ENCODE results near the gene C3.
"Not testable (repeated sequence)": the region's sequence is repeated elsewhere in the genome, so short reads cannot be mapped to it uniquely, and the experiment has no call there.

Gene C3

DNA sequence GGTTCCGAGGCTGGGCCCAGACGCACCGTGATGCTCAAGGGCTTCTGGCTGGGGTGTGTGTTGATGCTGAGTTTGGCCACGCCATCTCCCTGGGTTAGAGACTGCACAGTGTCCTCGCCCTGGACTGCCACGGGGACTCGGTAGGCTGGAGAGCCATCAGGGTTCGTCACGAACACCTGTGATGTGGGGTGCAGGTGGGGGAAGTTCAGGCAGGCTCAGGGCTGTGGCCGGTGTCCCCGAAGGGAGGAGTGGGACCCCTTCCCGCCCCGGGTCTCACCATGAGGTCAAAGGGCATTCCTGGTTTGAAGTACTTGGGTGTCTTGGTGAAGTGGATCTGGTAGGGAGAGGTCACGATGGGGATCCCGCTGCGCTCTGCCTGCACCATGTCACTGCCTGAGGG is 8.2 kb downstream of the C3 start:
- DNase-seq: no peak

DNA sequence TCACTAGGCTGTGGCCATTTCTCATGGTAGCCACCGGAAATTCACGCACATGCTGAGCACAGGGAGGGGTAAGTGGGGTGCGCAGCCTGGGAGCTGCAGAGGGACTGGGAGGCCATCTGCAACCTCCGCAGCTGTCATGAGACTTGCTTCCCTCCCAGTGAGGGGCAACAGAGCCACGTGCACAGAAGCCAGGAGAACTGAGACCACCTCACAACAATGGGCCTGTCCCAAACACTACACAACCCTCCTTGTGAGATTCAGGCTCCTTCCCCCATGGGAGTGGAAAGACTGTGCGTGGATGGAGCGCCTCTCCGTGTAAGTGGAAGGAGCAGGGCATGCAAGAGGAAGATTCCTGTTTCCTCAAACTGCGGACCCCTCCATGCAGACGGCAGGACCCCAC is 8.8 kb downstream of the C3 start:
- DNase-seq: no peak

DNA sequence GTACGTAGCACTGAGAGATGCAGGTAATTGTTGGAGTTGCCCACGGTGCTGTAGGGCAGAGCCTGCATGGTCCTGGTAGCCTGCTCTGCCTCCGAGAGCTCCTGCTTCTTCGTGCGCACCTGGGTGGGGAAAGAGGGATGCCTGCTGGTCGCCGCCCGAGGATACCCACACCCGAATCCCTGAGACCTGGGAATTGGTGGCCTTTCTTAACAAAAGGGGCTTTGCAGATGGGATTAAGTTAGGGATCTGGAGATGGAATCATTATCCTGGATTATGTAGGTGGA is 9.4 kb downstream of the C3 start:
- DNase-seq: no peak

DNA sequence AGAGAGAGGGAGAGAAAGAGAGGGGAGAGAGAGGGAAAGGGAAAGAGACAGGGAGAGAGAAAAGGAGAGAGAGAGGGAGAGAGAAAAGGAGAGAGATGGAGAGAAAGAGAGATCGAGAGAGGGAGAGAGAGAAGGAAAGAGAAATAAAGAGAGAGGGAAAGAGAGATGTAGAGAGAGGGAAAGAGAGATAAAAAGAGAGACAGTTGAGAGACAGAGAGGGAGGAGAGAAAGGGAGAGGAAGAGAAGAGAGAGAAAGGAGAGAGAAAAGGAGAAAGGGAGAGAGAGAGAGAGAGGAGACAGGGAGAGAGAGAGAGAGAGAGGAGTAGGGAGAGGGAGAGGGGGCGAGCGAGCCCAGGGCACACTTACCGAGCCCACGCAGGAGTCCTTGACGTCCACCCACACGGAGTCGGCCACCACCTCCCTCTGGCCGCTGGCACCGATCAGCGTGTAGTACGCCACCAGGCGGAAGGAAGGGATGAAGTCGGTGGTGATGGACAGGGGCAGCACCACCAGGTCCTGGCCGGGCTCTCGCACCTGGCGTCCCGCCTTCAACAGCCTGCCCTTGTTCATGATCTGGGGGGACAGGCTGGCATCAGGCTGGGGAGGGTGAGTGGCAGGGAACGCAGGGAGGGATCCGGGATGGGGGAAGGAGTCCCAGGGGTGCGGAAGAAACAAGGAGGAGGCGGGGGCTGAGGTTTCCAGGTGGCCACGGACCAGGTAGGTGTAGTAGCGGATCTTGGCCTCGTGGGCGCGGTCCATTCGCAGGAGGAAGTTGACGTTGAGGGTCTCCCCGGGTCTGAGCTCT is 10.0 kb downstream of the C3 start:
- peak in 1 of 2 donors; percentile 17 for DNase-seq

DNA sequence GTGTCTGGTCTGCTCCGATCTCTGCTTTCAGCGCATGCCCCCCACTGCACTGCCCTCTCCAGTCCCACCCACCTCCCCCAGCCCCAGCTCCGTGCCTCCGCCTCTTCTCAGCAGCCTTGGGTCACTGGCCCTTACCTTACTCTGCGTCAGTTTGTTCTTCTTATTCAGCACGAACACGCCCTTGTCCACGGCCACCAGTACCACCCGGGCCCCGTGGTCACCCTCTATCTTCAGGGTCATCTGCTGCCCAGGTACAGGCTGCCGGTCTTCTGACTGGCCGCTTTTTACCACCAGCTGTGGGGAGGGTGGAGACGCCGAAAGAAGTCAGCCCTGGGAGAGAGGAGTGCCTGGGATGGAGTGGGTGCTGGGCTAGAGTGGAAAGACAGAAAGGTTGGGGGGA is 10.9 kb downstream of the C3 start:
- DNase-seq: no peak

DNA sequence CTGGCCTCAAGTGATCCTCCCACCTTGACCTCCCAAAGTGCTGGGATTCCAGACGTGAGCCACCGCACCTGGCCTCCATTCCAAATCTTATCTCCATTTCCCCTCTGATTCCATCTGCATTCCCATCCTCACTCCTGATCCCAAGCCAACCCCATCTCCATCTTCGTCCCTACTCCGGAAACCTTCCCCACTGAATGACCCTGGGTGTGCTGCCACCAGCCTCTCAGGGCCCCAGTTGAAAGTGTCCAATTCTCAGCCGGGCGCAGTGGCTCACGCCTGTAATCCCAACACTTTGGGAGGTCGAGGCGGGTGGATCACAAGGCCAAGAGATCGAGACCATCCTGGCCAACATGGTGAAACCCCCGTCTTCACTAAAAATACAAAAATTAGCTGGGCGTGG is 11.5 kb downstream of the C3 start:
- DNase-seq: not testable (repeated sequence)

DNA sequence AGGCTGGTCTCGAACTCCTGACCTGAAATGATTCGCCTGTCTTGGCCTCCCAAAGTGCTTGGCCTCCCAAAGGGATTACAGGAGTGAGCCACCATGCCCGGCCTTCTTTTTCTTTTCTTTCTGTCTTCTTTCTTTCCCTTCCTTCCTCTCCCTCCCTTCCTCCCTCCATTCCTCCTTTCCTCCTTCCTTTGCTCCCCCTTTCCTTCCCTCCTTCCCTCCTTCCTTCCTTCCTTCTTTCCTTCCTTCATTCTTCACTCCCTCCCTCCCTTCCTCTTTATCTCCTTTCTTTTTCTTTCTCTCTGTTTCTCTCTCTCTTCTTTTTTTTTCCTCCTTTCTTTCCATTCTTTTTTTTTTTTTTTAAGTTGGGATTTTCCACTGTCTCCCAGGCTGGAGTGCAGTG is 12.1 kb downstream of the C3 start:
- DNase-seq: no peak

DNA sequence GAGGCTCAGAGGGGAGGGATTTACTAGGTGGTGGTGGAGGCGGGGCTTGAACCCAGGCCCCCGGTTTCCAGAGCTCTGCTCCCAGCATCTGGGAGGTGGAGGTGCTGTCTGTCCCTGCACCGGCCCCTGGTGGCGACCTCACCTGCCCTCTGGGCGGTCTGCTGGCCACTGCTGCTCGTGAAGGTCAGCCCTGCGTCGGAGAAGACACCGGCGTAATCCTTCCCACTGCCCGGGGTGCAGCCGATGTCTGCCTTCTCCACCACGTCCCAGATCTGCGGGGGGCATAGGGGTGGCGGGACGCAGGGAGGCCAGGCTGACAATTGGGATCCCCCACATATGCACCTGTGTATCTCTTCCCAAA is 12.8 kb downstream of the C3 start:
- no peak for DNase-seq

DNA sequence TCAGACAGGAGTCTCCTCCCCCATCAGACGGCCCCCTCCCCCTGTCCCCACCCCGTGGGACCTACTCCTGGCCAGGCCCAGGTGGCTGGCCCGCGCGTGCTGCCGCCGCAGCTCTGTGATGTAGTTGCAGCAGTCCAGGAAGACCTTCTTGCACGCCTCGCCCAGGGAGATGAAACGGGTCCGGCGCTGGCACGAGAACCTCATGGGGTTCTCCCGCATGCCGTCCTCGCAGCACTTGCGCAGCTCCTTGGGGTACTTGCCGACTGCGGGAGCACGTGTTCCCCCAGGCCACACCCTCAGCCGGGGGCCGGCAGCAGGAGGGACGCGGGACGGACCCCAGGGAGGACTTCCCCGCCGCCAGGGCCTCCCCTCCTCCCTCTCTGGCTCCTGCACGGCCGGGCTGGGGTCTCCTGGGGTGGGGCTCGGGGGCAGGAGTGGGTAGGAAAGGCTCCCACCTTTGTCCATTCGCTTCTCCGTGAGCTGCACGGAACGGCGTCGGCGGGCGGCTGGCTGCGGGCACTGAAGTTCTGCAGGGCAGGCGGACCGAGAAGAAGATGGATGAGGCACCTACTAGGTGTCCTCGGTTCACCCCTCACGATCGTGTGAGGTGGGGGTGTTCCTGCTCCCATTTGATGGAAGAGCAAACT is 13.3 kb downstream of the C3 start:
- DNase-seq: no peak

DNA sequence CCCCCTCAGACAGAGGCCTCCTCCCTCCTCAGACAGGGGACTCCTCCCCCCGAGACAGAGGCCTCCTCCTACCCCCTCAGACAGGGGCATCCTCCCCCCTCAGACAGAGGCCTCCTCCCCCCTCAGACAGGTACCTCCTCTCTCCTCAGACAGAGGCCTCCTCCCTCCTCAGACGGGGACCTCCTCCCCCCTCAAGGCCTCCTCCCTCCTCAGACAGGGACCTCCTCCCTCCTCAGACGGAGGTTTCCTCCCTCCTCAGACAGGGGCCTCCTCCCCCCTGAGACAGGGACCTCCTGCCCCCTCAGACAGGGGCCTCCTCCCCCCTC is 13.9 kb downstream of the C3 start:
- DNase-seq: no peak

DNA sequence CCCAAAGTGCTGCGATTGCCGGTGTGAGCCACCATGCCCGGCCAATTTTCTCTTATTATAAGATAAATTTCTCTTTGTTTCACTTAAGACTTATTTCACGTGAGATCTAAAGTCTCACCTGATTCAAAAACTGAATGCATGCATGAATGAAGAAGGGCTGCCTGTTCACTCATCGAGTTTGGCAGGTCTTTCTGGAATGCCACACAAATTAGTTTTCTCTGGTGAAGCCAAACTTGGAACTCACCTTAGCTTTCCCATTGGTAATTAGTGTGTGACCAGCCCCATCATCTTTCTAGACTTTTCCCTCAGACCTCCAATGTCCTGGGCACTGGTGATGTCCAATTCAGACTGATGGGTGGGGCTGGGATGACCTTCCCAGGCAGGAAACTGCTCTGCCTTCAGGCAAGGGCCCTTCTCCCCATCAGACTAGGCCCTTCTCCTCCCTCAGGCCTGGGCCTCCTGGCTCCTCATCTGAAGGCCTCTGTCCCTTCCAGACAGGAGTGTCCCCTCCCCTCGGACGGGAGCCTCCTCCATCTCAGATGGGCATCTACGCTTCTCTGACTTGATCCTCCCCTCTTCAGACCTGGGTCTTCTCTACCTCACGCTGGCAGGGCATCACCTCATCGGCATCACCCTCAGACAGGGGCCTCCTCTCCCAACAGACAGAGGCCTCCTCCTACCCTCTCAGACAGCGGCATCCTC is 14.4 kb downstream of the C3 start:
- DNase-seq: no peak

DNA sequence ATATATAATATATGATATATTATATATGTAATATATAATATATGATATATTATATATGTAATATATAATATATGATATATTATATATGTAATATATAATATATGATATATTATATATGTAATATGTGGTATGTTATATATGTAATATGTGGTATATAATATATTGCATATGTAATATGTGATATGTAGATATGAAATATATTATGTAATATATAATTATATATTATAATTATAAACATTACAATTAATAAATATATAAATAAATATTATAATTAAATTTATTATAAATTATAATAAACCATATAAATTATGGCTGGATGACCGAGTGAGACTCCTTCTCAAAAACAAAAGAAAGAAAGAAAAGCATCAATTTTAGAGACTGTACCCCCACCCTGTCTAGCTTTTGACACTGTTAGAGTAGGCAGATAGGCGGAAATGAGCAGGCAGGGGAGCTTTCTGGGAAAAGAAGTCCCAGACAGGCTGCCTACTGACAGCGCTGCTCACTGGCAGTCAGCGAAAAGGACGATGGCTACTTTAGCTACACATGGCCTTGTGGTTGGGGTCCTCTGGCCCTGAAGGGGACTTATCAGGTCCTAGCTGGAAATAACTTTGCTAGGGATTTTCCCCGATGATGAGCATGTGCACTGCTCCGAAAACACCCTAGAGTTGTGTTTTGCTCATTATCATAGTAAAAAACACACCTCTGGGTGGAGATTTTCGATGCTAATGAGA is 19.7 kb downstream of the C3 start:
- DNase-seq: no peak

DNA sequence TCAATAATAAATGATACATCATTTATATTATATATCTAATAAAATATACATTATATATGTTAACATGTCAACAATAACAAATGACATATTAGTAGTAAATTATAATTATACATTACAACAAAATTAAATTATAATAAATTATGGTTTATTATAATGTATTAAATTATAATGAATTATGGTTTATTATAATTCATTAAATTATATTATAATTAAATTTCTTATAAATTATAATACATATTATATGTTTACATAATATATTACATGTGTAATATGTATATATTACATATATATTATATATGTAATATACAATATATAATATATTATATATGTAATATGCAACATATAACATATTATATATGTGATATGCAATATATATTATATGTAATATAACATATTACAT is 20.5 kb downstream of the C3 start:
- DNase-seq: no peak

DNA sequence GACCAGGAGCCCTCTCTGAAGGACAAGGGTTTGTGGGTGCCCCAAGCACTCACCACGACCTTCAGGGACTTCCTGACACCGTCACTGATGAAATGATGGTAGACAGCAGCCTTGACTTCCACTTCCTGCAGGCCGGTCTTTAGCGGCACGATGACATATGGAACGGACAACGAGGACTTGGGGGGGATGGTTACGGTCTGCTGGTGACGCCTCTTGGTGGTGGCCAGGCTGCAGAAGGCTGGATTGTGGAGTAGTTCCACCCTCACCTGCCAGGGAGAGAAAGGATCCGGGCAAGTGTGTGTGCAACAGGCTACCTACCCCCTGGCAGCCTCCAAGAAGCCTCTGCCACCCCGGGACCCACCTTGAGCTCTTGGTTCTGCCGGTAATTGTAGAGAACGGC is 23.2 kb downstream of the C3 start:
- DNase-seq: no peak

DNA sequence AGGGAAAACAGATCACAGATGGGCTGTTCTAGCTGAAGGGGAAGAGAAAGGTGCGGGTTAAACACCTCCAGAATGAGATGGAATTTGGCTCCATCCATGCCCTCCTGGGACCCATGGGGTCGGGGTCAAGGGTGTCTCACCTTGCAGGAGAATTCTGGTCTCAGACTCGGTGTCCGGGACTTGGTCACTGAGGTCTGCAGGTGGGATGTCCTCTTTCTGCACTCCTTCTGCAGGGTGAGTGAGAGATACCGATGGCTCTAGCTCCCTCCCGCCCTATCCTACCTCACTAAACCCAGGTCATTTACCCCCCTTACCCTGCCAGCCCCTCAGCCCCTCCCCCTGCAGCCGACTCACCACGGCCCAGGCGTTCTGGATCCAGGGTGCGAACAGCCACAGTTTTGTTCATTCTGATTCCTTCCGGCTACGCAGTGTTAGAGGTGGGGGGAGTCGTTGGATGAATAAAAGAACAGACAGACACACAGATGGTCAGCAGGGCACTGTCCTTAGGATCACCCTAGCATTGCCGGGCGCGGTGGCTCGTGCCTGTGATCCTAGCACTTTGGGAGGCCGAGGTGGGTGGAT is 24.1 kb downstream of the C3 start:
- no peak for DNase-seq

DNA sequence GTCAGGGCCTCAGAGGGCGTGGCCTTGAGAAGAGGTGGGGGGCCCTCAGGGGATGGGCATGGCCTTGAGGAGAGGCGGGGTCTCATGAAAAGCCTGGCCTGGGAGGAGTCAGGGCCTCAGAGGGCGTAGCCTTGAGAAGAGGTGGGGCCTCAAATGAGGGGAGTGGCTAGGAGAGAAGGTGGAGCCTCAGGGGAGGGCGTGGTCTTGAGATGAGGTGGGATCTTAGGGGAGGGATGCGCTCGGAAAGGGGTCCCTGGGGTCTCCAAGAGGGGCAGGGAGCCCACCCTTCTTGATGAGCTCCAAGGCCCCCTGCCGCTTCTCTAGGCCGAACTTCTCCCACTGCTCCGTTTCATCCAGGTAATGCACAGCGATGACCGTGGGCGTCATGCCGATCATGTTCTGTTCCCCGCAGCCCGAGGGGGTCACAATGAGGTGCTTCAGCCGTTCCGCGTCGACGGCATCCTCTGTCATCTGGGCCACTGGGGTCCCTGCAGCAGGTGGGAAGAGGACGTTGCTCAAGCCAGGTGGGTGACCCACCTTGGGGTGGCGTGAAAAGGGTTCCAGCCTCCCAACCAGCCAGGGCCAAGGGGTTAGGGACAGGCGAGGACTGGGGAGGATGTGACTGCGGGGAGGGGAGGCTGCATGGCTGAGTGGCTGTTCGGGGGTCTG is 26.2 kb downstream of the C3 start:
- no peak for DNase-seq

DNA sequence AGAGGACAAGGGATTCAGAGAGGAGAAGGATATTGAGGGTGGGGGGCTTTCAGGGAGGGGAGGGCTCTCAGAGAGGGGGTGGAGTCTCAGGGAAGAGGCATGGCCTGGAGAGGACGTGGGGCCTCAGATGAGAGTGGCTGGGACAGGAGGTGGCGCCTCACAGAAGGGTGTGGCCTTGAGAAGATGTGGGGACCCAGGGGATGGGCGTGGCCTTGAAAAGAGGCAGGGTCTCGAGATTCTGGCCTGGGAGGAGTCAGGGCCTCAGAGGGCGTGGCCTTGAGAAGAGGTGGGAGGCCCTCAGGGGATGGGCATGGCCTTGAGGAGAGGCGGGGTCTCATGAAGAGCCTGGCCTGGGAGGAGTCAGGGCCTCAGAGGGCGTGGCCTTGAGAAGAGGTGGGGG is 26.8 kb downstream of the C3 start:
- no peak for DNase-seq

DNA sequence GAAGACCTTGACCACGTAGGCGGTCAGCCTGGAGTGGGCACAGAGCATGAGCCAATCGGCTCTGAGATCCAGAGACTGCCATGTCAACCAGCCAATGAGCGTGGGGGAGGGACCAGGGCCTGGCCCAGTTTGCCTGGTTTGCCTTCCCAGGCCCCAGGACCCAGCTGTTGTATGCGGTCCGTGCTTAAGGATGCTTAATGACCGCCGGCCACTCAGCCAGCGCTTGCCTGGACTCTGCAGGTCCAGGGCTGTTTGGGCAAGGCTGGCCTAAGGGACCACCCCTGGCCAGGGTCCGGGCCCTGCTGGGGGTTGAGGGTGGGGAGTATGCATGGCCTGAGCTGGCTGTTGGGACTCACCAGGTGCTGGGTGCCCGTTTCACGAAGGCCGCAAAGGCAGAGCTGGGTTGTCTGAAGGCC is 27.4 kb downstream of the C3 start:
- DNase-seq: no peak

DNA sequence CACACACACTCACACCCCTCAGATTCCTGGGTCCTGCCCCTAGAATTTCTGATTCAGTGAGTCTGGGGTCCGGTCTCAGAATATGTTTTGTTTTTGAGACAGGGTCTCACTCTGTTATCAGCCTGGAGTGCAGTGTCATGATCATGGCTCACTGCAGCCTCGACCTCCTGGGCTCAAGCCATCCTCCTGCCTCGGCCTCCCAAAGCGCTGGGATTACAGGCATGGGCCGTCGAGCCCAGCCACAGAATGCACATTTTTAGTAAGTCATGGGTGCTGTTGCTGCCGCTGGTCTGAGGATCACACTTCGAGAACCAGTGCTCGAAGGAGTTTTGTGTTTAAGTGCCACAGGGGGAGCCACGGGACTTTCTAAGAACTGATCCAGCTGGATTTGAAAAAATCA is 28.4 kb downstream of the C3 start:
- no peak for DNase-seq

DNA sequence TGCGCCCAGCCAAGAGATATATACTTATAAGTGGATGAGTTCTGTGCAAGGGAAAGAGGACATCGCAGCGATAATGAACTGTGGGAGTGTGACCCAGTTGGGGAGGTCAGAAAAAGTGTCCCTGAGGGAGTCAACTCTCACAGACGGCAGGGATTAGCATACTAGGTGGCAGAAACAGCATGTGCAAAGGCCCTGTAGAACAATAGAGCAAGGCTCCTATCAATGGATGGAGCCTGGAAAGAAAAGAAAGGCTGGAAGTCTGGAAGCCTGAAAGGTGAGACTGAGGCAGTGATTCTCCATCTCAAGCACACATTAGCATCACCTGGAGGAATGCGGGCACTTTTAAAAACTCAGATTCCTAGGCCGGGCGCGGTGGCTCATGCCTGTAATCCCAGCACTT is 29.1 kb downstream of the C3 start:
- no peak for DNase-seq

DNA sequence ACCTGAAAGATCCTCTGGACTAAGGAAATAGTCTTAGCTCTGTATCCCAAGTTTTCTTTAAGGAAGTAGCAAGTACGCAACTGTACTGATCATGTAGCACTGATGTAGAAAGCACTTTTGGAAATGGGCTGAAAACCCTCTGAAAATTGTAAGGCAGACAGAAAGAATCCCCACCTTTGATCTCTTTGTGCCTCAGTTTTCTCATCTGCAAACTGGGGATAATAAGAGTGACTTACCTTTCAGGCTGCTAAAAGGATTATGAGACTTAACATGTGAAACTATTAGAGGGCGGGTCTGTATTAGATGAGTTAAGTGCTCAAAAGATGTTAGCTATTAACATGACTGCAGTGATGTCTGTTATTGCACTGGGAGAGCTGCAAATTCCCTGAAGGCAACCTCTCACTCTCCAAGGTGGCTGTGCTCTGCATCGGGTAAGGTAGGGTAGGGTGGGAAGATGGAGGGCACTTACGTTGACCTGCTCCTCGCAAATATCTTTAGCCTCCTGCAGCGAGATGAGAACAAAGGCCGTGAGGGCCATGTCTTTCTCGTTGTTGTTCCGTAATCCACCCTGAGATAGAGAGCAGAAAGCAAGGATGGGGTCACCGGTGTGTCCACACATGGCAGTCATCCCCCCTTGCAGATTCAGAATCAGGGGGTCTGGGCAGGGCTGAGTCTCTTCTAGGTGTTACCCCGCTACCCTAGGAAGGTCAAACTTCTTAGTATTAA is 30.1 kb downstream of the C3 start:
- no peak for DNase-seq

DNA sequence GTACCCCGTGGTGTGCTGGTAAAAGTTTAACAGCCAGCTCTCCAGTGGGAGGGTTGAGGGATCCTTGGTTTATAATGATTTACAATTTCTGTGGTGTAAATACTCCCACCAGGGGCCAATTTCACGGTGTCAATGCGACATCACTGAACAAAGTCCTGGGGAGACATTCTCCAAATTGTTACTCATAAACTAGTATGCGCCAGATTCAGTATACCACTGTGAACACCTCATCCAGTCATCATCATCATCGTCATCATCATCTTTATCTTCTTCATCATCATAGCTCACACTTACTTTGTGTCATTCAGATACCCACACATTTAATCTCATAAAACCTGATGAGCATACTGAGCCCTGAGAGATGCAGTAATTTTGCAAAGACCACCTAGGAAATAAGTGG is 33.3 kb downstream of the C3 start:
- no peak for DNase-seq

DNA sequence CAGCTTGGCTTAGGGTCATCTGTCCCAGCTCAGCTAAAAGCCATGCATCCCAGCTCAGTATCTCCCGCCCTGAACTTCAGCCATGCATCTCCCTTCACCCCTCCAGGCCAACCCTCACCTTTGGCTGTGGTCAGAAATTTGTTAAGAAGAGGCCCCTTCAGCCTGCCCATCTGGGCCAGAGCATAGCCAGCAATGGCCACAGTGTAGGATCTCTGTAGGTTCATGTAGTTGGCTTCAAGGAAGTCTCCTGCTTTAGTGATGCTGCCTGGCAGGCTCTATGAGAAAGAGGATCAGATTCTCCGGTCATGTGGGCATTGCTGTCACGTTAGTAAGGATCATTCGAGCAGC is 33.8 kb downstream of the C3 start:
- no peak for DNase-seq

Data from activated CD4-positive, alpha-beta T cell treated with anti-CD3 and anti-CD28 coated beads for 4 hours (primary cell).